Measurements from ENCODE around the gene SKI. TPM values are rescaled to one million over a fixed set of nuclear protein-coding genes. Genes with fewer than 3 reads are reported as not detected.

Gene SKI
- total and polyA plus RNA-seq, 12 donors: 4.8 to 53.6 (median 34.7) TPM

DNA sequence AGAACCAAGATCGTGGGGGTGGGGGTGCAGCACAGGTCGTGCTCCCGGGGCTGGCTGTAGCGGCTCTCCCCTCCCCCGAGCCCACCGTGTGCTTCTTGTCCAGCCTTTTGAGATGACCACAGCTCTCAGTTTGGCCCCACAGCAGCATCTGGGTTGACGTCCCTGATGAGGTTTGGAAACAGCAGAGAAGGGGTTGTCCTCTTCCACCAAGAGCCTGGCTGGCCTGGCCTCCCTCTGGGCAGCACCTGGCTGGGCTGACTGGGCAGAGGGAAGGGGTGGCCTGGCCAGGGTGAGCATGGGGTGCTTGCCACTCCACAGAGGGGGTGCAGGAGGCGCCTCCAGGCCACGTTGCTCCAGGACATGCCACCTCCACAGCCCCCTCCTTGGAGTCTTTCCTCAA, 61.5 kb downstream of the SKI start:
- peaks cover 11 to 53% of the 10 kb centered on the region in 2 donors for H3K4me1 ChIP-seq (replicated peaks in 1 of 2)
- no peak for TF ChIP-seq CTCF (IDR thresholded peaks at IDR 0.05)
- H3K9me3 ChIP-seq (replicated peaks in 1 of 3): no peaks in the 10 kb centered on the region
- H3K36me3 ChIP-seq (replicated peaks in 1 of 2): no peaks in the 10 kb centered on the region
- H3K27ac ChIP-seq: peak overlapping the region in 2 of 5 donors; percentile 77 to 89
- 70 to 76% (median 74%) methylated on average over 6 to 9 of the region's 9 CpGs for WGBS, 4 donors
- H3K4me3 ChIP-seq: no peak overlapping the region
- no peaks in the 10 kb centered on the region for H3K27me3 ChIP-seq
- DNase-seq: no peak
- intact Hi-C loops (cut with DNase I): no loop called here

GRCh38 chr1:2290171-2290578, 62.1 kb downstream of the SKI start:
- no peak overlapping the region for H3K4me3 ChIP-seq
- DNase-seq: no peak
- intact Hi-C loops (cut with DNase I): no loop called here
- 49 to 71% (median 63%) methylated on average over 3 to 7 of the region's 7 CpGs for WGBS, 4 donors
- no peaks in the 10 kb centered on the region for H3K27me3 ChIP-seq
- H3K27ac ChIP-seq: peak overlapping the region in 3 of 5 donors; percentile 50 to 89 (median 77)
- no peaks in the 10 kb centered on the region for H3K9me3 ChIP-seq (replicated peaks in 1 of 3)
- H3K36me3 ChIP-seq (replicated peaks in 1 of 2): no peaks in the 10 kb centered on the region
- TF ChIP-seq CTCF (IDR thresholded peaks at IDR 0.05) (no peak), POLR2A (IDR thresholded peaks at IDR 0.05) (no peak)
- H3K4me1 ChIP-seq (replicated peaks in 1 of 2): peaks cover 11 to 54% of the 10 kb centered on the region in 2 donors

DNA sequence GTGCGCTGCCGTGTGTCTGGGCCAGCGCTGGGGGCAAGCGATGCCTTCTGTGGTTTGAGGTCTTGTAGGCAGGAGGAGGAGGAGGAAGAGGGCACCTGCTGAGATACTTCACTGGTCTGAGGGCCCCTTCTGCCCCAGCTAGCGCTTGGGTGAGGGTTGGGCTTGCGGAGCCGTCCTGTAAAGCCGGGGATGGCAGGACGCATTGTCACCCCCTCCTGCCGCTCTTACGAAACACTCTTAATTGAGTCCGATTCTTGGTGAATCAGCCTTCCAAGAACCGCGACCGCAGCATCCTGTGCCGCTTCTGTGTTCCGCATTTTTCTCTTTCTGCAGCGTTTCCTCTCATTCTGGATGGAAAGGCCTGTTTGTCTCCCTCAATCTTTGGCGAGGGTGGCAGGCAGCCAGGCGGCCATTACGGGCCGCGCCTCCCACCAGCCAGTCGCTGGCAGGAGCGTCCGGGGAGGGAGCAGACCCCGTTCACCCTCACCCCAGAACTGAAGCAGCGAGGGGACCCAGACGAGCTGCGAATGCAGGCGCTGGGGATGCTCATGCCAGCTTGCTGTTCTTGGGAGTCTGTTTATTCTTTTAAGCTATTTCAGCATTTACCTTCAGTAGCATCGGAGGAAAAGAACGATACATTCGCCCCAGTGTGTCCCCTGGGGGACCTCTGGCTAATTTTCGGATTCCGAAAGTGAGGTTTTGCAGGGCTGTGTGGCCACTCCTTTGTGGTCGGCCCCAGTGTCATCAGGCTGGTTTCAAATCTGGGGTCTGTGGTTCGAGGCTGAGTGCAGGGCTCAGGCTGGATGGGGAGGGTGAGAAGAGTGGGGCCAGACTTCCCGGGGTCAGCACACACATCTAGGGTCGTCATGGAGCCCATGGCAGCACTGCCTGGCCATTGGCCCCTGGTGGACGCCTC, 62.7 kb downstream of the SKI start:
- peaks cover 11 to 54% of the 10 kb centered on the region in 2 donors for H3K4me1 ChIP-seq (replicated peaks in 1 of 2)
- DNase-seq: peak; percentile 64 to 90 (median 77)
- H3K4me3 ChIP-seq: peak overlapping the region in 1 of 4 donors; percentile 34
- intact Hi-C loops (cut with DNase I): no loop called here
- 46 to 61% (median 50%) methylated on average over 27 to 41 of the region's 41 CpGs for WGBS, 4 donors
- H3K36me3 ChIP-seq (replicated peaks in 1 of 2): no peaks in the 10 kb centered on the region
- H3K9me3 ChIP-seq (replicated peaks in 1 of 3): no peaks in the 10 kb centered on the region
- TF ChIP-seq CTCF (IDR thresholded peaks at IDR 0.05): no peak
- no peak for TF ChIP-seq POLR2A (IDR thresholded peaks at IDR 0.05)
- peak overlapping the region in 4 of 5 donors; percentile 1 to 89 (median 64) for H3K27ac ChIP-seq
- no peaks in the 10 kb centered on the region for H3K27me3 ChIP-seq

DNA sequence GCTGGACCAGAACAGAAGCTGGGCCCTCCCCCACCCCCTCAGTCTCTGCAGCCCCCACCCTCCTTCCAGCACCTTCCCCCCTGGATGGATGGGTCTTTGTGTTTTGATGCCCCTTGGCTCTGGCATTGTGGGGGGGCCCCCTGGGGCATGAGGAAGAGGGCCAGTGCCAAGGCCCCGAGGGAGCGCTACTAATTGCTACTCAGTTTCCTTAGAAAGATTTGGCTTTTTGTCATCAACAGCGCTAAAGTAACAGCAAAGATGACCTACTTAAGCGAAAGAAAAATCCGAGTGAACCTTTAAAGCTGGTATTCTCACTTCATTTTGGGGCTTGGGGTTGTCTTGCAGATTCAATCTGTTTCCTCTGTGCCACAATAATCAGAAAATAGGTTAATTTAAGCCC, 63.5 kb downstream of the SKI start:
- Histone ChIP-seq H3K4me3 (peak overlapping the region in 1 of 4 donors; percentile 34), H3K4me1 (replicated peaks in 1 of 2) (peaks cover 11 to 54% of the 10 kb centered on the region in 2 donors)
- intact Hi-C loops (cut with DNase I): no loop called here

More for the DNA sequence above, 63.5 kb downstream of the SKI start:
- no peak for DNase-seq
- H3K36me3 ChIP-seq (replicated peaks in 1 of 2): no peaks in the 10 kb centered on the region
- TF ChIP-seq CTCF (IDR thresholded peaks at IDR 0.05): no peak
- no peak for TF ChIP-seq POLR2A (IDR thresholded peaks at IDR 0.05)
- peak overlapping the region in 3 of 5 donors; percentile 2 to 89 (median 77) for H3K27ac ChIP-seq
- no peaks in the 10 kb centered on the region for H3K27me3 ChIP-seq
- H3K9me3 ChIP-seq (replicated peaks in 1 of 3): no peaks in the 10 kb centered on the region
- WGBS, 4 donors: 38 to 64% (median 51%) methylated on average over 5 of the region's 5 CpGs
